LNCAP (cell line): ENCODE results near the gene DVL2.

Experiments used
- CTCF ChIP-seq: fragments of 450-650 bp; IDR thresholded peaks from 2 replicates; pipeline ENCODE4 v1.5.1; 2017; ENCODE audit warnings: mild to moderate bottlenecking

Gene DVL2

GRCh38 chr17:7237761-7238419, 3.6 kb upstream of the DVL2 start:
- TF ChIP-seq CTCF, result no peak

GRCh38 chr17:7237266-7237760, 3.0 kb upstream of the DVL2 start:
- TF ChIP-seq CTCF, result no peak

- no peak for TF ChIP-seq CTCF
These were observed 2.5 kb upstream of the DVL2 start for GRCh38 chr17:7236808-7237207.

GRCh38 chr17:7235693-7236665, 1.7 kb upstream of the DVL2 start:
- TF ChIP-seq CTCF, result no peak

- no peak for TF ChIP-seq CTCF
These were observed 625 bp downstream of the DVL2 start for GRCh38 chr17:7233701-7234082.

GRCh38 chr17:7232114-7232513, 2.2 kb downstream of the DVL2 start:
- no peak for TF ChIP-seq CTCF

- no peak for TF ChIP-seq CTCF
These were observed 4.8 kb downstream of the DVL2 start for GRCh38 chr17:7229504-7229903.
